ENCODE measurements around the gene RBM10.

RBM10 gene

DNA sequence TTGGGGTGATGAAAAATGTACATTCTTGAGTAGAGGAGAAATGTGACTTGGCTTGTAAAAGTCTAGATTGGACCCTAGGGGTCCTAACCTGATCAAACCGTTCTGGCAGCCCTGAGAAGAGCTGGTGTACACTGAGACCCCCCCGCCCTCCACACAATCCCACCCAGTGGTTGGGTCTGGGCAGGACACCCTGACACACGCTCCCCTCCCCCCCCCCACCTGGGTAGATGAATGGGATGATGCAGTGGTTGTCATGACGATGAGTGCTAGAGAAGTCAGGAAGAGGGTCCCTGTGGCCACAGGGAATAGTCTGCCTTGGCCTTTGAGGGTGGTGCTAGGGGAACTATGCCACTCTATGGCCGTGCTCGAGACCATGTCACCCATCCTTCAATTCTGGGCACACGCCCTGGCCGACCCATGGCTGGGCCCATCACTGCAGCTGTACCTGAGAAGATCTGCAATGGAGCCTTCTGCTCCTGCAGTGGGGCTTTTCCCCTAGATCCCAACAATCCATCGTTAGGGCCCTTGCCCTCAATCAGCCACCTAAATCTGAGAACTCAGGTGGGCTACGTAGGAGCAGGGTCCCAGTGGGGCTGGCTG is 77.8 kb downstream of the RBM10 start:
- DNase-seq (ENCODE audit: low read depth, low spot score) = no peak
- in situ Hi-C loops (cut with HindIII; ENCODE audit: low sequenced_read_pairs) = no loop called here
- H3K4me3 ChIP-seq (ENCODE audit: low read depth, low read length) = no peak overlapping the region
- TF ChIP-seq, protein P1, sequence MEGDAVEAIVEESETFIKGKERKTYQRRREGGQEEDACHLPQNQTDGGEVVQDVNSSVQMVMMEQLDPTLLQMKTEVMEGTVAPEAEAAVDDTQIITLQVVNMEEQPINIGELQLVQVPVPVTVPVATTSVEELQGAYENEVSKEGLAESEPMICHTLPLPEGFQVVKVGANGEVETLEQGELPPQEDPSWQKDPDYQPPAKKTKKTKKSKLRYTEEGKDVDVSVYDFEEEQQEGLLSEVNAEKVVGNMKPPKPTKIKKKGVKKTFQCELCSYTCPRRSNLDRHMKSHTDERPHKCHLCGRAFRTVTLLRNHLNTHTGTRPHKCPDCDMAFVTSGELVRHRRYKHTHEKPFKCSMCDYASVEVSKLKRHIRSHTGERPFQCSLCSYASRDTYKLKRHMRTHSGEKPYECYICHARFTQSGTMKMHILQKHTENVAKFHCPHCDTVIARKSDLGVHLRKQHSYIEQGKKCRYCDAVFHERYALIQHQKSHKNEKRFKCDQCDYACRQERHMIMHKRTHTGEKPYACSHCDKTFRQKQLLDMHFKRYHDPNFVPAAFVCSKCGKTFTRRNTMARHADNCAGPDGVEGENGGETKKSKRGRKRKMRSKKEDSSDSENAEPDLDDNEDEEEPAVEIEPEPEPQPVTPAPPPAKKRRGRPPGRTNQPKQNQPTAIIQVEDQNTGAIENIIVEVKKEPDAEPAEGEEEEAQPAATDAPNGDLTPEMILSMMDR (IDR thresholded peaks at IDR 0.05; ENCODE audit: low read depth, low read length) = no peak

DNA sequence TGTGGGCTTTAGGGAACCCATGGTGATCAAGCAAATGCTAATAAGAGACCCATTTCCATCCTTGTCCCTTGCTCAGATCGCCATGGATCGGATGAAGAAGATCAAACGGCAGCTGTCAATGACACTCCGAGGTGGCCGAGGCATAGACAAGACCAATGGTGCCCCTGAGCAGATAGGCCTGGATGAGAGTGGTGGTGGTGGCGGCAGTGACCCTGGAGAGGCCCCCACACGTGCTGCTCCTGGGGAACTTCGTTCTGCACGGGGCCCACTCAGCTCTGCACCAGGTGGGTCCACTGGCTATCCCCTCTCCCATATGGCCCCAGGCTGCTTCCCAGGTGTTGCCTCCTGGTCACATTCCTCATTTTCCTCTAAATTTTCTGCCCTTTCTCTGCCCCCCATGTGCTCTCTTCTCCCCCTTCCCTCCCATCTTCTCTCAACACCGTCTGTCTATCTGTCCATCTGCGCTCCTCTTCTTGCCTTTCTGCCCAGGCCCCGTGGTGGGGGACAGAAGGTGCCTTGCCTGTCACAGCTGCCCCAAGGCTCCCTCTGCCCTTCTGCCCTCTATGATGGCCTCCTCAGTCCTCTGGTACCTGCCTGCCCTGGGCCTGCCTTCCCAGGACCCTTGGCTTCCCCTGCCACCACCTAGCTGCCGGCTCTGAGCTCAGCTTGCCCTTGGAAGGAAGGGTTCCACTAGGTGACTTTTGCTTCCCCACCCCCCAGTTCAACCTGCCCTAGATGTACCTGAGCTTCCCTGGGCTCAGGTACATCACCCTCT is 78.6 kb downstream of the RBM10 start:
- no peak overlapping the region for H3K4me3 ChIP-seq (ENCODE audit: low read depth, low read length)
- in situ Hi-C loops (cut with HindIII; ENCODE audit: low sequenced_read_pairs) = no loop called here
- DNase-seq (ENCODE audit: low read depth, low spot score) = no peak
- TF ChIP-seq, protein P1 (IDR thresholded peaks at IDR 0.05; ENCODE audit: low read depth, low read length) = no peak

DNA sequence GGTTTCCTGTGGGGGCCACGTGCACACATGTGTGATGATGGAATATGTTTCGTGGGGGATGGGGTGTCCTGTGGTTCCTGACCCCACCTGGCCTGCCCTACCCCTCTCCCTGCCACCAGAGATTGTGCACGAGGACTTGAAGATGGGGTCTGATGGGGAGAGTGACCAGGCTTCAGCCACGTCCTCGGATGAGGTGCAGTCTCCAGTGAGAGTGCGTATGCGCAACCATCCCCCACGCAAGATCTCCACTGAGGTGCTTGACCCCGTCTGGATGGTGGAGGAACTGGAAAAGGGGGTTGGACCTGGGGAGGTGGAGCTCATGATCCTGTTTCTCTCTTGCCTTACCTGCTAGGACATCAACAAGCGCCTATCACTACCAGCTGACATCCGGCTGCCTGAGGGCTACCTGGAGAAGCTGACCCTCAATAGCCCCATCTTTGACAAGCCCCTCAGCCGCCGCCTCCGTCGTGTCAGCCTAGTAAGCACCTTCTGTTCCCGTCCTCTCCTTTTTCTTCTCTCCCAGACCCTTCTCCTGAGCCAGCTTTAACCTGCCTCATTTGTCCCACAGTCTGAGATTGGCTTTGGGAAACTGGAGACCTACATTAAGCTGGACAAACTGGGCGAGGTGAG is 79.4 kb downstream of the RBM10 start:
- in situ Hi-C loops (cut with HindIII; ENCODE audit: low sequenced_read_pairs) = no loop called here
- no peak for DNase-seq (ENCODE audit: low read depth, low spot score)
- H3K4me3 ChIP-seq (ENCODE audit: low read depth, low read length) = no peak overlapping the region
- TF ChIP-seq, protein P1 (IDR thresholded peaks at IDR 0.05; ENCODE audit: low read depth, low read length) = no peak

DNA sequence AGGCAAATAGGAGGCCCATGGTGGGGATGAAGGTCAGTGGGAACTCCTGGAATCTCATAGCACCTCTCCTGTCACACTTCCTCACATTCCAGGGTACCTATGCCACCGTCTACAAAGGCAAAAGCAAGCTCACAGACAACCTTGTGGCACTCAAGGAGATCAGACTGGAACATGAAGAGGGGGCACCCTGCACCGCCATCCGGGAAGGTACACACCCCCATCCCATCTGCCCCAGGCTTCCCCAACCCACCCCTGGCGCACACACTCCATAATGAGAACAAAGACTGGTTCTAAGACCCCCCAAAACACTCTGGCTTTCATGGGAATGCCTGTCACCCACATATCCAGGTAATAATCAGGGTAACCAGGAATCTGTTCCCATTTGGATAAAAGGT is 79.9 kb downstream of the RBM10 start:
- no peak for DNase-seq (ENCODE audit: low read depth, low spot score)
- TF ChIP-seq, protein P1 (IDR thresholded peaks at IDR 0.05; ENCODE audit: low read depth, low read length) = no peak
- no peak overlapping the region for H3K4me3 ChIP-seq (ENCODE audit: low read depth, low read length)
- in situ Hi-C loops (cut with HindIII; ENCODE audit: low sequenced_read_pairs) = no loop called here

DNA sequence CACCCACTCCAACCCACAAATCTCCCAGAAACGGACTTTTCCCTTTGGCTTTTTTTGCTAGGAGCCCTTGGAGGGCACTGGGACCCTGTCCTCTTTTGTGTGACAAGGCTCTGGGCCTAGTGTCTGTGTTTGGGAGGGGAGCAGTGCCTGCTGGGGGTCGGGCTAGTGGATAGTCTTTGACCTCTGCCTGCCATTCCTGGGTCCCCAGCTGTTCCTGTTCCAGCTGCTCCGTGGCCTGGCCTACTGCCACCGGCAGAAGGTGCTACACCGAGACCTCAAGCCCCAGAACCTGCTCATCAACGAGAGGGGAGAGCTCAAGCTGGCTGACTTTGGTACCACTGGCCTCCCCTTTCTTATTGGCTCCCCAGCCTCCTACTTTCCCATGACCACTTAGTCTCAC is 81.0 kb downstream of the RBM10 start:
- in situ Hi-C loops (cut with HindIII; ENCODE audit: low sequenced_read_pairs) = no loop called here
- no peak overlapping the region for H3K4me3 ChIP-seq (ENCODE audit: low read depth, low read length)
- no peak for DNase-seq (ENCODE audit: low read depth, low spot score)
- TF ChIP-seq, protein P1 (IDR thresholded peaks at IDR 0.05; ENCODE audit: low read depth, low read length) = no peak

DNA sequence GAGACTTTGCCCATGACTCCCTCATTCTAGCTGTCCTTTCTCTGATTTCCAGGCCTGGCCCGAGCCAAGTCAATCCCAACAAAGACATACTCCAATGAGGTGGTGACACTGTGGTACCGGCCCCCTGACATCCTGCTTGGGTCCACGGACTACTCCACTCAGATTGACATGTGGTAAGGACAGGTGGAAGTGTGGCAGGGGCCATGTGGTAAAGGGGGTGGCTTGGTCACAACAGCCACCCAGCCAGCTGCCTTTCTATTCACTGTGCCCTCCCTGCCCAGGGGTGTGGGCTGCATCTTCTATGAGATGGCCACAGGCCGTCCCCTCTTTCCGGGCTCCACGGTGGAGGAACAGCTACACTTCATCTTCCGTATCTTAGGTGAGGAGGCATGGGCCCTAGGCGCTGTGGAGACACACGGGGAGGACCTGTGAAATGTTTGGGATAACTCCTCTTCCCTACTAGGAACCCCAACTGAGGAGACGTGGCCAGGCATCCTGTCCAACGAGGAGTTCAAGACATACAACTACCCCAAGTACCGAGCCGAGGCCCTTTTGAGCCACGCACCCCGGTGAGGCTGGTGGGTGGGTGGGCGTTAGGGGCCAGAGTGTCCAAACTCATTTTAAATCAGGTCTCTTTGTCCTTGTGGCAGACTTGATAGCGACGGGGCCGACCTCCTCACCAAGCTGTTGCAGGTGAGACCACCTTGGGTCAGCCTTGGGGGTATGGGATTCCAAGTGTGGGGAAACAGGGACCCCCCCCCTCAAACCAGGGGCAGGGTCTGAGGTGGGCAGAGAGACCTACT is 81.7 kb downstream of the RBM10 start:
- TF ChIP-seq, protein P1 (IDR thresholded peaks at IDR 0.05; ENCODE audit: low read depth, low read length) = no peak
- in situ Hi-C loops (cut with HindIII; ENCODE audit: low sequenced_read_pairs) = no loop called here
- DNase-seq (ENCODE audit: low read depth, low spot score) = no peak
- no peak overlapping the region for H3K4me3 ChIP-seq (ENCODE audit: low read depth, low read length)

All from astrocyte of the spinal cord (primary cell).